PC-3 (cell line): ENCODE data around the gene CNTN1.

Experiments
- EZH2 ChIP-seq: fragments of 300-600 bp; sonication (generic); IDR thresholded peaks from one replicate; pipeline ENCODE4 v1.6.1; 2017; ENCODE audit warnings: antibody characterized with exemption, mild to moderate bottlenecking, low read length; ENCODE audit not compliant: unreplicated experiment
- EZH2phosphoT487 ChIP-seq: fragments of 300-600 bp; sonication (generic); IDR thresholded peaks from 2 replicates; pipeline ENCODE4 v1.6.1; 2018; ENCODE audit warnings: mild to moderate bottlenecking, antibody characterized with exemption, low read length, borderline replicate concordance
- TF ChIP-seq, protein P1 (sequence below): fragments of 300-600 bp; sonication (generic); conservative IDR thresholded peaks from 2 replicates; pipeline ENCODE4 v1.5.1; 2017; ENCODE audit warnings: antibody characterized with exemption, low read depth, mild to moderate bottlenecking, low read length

DNA sequence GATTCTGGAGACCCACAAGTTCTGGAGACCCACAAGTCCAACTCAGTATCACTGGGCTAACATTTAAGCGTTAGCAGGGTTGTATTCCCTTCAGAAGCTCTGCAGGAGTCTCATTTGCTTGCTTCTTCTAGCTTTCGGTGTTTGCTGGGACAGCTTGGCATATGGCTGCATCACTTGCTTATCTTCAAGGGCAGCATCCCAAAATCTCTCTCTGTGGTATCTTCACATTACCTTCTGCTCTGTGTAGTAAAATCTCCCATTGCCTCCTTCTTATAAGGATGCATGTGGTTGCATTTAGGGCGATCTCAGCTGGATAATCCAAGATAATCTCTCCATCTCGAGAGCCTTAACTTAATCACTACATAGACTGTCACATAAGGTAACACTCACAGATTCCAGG lies 7.3 kb upstream of the CNTN1 start:
- TF ChIP-seq, protein P1, sequence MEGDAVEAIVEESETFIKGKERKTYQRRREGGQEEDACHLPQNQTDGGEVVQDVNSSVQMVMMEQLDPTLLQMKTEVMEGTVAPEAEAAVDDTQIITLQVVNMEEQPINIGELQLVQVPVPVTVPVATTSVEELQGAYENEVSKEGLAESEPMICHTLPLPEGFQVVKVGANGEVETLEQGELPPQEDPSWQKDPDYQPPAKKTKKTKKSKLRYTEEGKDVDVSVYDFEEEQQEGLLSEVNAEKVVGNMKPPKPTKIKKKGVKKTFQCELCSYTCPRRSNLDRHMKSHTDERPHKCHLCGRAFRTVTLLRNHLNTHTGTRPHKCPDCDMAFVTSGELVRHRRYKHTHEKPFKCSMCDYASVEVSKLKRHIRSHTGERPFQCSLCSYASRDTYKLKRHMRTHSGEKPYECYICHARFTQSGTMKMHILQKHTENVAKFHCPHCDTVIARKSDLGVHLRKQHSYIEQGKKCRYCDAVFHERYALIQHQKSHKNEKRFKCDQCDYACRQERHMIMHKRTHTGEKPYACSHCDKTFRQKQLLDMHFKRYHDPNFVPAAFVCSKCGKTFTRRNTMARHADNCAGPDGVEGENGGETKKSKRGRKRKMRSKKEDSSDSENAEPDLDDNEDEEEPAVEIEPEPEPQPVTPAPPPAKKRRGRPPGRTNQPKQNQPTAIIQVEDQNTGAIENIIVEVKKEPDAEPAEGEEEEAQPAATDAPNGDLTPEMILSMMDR = no peak
- TF ChIP-seq EZH2phosphoT487 (no peak), EZH2 (no peak)
